ENCODE results near the gene POLE.
A peak's percentile ranks its signal among the peaks of the same experiment; 100 is the strongest.
"Not testable (repeated sequence)": the region's sequence is repeated elsewhere in the genome, so short reads cannot be mapped to it uniquely, and the experiment has no call there.

The POLE gene

DNA sequence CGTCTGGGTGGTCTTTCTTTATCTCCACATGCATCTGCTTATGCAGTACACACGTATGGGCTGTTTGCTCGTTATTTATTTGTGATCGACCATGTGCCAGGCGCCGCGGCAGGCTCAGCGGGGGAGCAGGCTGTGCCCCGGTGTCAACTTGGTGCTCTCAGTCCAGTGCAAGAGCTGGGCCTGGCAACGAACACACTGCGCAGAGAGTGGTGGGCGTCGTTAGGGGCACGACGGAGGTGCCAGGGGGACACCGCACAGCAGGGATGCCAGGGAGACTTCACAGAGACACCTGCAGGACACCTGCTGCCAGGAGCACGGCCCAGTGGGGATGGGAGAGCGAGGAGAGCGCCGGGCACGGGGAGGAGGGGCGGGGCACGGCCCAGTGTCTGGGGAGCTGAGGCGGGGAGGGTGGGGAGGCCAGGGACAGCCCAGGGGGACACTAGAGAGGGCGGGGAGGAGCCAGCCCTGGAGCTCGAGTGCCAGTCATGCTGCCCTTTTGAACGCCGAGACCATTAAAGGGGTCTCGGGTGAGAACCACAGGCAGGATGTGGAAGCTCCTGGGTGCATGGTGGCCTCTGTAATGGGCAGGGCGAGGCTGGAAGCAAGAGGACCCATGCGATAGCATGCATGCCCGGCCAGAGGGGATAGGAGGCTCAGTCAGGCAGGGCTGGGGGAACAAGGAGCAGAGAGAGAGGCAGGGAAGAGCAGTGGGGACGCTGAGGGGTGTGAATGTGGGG lies 76.1 kb downstream of the POLE start:
- DNase-seq, result no peak

DNA sequence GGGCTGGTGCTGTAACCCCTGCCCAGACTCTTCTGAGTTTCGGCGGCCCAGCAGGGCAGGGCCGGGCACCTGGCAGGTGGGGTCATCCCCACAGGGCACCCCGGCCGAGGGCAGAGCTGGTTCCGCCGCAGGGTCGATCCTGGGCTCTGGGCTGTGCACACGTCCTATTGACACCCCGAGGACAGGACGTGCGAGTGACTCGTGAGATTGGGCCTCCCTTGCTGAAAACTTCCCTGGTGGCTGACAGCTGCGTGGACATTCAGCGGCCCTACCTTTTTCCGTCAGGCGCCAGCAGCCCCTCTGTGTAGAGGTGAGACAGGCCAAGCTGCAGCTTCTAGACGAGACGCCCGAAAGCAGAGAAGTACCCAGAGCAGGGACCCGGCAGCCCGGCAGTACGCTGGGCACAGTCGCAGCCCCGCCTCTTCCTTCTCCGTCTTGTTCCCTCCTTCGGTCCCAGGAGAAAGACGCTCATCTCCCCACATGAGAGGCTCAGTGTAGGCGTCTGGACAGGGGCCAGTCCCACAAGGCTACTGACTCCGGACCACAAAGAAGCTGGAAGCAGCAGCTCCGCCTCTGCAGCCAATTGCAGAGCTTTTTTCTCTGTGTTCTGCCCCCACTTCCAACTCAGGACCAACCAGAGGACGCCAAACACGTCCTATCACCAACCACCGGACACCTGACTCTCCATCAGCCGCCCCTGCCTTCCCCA lies 76.9 kb downstream of the POLE start, which contains the start of gene LRCOL1:
TSS of gene LRCOL1 (minus strand) at position 532 of the 709 bp plus-strand sequence. CDS start 4,331 bp downstream, outside the sequence.
- DNase-seq, result no peak

DNA sequence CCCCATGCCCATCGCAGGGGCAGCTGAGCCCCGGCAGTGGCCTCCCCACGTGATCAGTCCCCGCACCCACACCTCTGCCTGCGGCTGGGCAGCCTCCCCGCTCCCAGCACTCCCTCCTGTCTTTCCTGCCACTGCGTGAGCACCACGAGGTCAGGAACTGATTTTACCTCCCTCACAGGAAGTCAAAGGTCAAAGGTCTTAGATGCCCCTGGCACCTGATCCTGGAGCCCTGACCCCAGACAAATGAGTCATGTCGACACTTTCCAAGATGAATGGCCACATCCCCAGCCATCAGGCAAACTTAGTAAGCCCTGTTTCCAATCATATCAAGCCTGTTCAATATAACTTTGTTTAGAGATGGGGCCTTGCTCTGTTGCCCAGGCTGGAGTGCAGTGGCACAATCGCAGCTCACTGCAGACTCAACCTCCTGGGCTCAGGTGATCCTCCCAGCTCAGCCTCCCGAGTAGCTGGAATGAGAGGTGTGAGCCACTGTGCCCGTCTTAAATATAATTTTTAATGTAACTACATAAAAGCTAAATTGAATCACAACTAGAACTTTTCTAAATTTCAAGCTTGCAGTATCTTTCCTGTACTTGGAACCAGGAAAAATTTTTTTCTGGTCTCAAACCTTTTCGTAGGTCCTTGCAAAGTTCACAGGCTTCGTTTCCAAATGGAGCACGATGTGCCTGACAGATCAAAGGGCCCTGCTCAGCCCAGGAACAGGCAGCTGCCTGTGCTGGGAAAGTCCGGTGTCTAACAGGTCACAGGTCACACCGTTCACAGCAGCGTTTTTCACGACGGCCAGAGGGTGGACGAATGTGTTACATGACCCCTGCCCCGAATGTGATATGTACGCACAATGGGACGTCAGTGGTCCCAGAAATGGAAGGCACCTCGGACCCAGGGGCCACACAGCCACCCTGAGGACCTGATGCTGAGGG lies 78.6 kb downstream of the POLE start:
- DNase-seq, result no peak

DNA sequence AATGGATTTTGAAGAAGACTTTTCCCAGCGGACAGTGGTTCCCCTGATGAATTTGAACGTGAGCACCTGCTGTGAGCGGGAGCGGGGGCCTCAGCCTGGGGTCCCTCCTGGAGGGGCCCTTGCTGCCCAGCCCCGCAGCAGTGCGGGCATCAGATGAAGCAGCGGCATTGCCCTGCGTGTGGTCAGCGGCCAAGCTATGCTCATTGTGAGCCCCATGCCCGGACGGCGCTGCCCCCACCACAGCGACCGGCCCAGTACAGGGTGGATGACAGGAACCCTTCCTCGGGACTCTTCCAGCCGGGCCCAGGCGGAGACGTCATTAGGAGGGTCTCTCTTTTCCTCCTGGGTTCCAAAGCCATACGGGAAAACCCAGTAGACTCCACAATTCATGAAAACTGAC lies 80.2 kb downstream of the POLE start:
- DNase-seq, result no peak

DNA sequence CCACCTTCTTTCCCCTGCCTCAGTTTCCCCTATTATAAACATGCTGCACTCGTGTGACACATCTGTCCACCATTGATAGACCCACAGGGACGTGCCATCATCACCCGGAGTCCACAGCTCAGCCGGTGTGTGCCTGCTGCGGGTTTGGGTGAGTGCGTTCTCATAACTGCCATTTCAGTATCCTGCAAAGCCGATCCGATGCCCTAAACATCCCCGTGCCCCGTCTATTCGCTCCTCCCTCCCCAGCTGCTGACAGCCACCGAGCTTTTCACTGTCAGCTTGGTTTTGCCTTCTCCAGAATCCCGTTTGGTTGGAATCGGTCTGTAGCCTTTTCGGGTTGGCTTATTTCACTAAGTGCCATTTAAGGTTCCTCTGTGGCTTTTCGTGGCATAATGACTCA lies 80.7 kb downstream of the POLE start:
- no peak for DNase-seq

DNA sequence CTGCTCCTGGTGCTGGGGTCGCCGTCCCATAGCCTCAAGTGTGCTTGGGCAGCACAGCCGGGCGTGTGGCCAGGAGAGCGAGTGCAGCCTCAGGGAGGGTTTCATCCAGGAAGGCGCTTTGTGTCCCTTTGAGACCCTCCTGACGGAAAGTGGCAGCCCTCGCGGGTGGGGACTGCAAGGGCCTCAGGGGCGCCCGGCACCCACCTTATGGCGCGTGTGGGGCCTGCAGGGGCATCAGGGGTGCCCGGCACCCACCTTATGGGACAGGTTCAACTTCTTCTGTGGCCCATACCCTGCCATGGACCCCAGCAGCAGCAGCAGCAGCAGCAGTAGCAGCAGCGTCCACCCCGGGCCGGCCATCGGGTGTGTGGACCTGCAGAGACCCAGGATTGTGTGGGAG lies 81.2 kb downstream of the POLE start:
- no peak for DNase-seq

DNA sequence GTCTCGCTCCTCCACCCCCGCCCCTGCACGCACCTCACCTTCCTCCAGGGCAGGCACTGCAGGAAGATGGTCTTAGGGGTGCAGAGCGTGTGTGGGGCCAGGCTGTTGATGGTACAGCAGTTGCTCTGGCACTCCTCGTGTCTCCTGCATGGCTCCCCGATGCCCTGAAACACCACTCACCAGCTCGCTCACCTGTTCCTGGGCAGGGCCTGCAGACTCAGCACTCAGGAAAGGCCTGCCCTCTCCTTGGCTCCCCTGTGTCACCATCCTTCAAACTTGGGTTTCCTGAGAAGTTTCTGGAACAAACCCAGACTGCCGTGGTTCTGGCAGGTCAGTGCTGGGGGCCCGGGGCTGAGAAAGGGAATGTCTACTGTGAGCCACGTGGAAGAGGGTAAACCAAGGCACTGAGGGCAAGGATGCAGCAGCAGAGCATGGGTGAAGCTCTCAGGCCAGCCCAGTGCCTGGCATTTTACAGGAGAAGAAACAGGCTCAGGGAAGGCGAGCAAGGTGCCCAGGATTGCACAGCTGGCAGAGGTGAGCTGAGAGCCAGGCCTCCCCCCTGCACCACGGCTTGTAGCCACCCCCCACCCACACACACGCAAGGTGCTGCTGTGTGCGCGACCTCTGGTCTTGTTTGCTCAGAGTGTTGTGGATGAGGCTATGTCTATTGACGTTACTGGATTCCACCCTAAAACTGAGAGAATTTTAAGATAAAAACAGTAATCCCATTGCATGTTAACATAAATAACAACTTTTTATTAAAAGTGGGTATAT lies 82.3 kb downstream of the POLE start:
- DNase-seq, result no peak

DNA sequence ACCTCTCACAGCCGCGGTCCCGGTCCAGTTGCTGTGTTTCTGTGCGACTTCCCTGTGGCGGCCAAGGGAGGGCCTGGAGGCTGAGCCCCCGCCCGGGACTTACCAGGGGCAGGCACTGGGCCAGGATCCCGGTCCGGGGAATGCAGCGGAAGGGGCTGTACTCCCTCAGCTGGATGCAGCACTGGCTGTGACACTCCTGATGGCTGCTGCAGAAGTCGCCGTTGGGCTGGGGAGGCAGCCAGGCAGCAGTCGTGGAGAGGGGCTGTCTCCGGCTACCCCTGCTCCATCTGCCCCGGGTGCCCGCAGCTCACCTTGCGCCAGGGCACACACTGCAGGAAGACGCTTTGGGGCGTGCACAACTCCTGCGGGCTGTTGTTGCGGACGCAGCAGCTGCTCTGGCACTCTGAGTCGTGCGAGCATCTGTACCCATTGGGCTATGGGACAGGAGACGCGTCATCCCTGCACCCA lies 83.0 kb downstream of the POLE start:
- DNase-seq, result no peak

DNA sequence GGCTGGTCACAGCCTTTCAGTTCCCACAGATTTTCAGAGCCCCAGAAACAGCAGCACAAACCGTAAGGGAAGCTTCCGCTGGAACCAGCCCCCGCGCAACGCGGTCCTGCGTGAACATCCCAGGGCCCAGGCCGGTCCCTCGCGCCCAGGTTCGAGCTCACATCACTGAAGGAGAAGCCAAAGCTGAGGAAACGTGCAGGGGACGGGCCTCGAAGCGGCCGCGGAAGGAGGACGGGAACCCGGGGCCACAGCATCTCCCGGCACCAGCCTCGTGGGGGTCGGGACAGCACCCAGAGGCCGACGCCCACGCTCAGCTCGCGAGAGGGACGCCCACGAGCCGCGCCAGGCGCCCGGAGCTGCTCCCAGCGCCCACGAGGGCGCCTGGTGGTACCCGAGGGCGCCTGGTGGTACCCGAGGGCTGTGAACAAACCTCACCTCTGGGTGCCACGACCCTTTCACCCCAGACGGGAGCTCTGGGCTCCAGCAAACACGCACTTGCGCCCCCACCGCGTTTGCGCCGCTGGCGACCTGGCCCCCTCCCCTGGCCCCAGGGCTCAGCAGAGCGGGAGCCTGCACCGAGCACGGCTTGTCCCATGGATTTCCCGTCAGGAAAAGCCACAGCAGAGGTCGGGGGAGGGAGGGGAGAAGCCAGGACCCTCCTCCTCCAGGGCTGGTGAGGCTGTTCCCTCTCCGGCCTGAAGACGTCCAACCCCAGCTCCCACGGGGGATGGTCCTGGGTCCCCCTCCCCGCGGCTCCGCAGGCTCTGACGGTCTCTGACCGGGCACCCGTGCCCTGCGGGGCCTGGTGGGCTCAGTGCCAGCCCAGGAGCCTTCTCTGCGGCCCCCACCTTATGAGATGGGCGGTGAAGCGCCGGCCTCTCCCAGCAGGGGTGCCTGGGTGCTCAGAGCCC lies 83.6 kb downstream of the POLE start:
- DNase-seq, result no peak

DNA sequence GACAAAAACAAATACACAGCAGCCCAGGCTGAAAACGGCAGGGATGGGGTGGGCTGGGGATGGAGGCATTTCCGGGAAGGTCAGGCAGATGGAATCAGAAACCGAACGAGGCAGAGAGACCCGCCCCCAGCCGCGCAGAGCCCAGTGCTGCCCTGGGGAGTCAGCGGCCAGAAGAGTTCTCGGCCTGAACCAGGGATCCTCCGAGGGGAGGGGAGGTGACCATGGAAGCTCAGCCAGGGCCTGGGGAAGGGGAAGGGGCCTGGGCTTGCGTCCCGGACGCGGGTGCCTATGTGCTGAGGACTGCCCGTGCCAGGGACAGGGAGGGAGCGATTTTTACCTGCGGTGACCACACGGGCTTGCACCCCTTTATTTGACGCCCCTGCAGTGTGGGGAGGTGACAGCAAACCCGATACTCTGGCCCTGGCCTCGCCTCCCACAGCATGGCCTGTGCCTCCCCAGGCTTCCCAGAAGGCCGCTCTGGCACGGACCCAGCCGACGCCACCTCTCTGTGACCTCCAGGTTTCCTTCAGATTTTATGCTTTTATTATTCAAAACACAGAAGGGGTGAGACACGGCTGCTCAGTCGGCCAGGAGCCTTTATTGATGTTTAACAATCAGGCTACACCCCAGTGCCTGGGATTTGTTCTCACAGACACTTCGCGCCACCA lies 84.4 kb downstream of the POLE start:
- DNase-seq, result no peak

DNA sequence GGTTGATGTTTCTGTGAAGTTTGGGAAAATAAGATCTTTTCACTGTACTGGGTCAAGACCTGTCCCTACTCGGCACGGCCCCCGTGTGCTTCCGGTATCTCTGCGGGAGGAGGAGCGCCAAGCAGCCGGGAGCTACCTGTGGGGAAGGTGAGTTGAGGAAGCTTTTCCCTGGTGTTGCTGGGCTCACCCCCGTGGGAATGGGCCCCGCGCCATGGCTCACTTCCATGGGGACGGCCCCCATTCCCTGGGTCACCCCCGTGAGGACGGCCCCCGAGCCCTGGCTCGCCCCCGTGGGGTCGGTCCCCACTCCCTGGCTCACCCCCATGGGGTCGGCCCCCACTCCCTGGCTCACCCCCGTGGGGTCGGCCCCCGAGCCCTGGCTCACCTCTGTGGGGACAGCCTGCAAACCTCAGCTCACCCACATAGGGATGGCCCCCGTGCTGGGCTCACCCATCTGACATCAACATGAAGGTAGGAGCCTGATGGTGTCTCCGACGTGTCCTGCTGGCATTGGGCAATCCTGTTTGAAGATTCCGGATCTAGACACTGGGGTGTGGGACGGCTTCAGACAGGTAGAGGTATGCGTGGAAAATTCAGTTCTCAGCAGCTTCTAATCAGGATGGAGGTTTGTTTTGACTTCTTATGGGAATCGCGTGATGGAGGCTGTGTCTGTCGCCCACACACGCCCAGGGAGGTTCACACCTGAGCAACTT lies 85.8 kb downstream of the POLE start:
- DNase-seq, result no peak

DNA sequence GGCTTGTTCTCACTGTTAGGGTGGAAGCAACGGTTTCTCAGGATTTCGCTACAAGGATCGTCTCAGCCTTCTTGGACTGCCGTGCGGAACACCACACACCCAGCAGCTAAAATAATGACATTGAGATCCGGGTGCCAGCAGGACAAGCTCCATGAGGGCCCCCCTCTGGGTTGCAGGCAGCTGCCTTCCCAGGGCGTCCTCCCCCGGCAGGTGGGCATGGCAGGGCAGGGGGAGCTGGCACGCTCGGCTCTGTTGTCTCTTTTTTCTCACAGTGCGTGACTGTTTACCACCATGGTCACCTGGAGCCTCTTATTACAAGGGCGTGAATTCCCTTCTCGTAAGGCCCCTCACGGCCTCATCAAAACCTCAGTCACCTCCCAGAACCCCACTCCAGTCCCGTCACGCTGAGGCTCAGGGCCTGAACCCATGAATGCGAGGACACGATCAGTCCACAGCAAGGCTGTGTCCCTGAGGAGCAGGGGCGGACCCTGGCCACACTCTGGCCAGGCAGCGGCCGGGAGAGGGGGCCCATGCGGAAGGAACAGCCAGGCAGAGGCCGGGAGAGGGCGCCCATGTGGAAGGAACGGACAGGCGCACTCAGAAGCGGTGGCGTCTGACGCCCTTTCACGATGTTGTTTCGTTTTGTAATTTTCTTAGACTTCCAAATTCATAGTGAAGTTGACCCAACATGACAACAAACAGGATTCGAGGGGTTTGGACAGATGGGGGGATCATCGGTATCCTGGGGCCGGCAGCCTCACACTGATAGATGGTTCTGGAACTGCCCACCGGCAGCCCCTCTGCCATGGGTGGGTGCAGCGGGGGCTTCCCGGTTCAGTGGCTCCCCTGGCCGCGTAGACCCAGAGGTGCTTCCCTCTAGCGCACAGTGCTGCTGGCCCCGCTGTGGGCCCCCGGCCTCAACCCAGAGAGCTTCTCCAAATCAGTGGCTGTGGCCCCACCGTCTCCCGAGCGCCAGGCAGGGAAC lies 86.8 kb downstream of the POLE start:
- peak; percentile 22 for DNase-seq

DNA sequence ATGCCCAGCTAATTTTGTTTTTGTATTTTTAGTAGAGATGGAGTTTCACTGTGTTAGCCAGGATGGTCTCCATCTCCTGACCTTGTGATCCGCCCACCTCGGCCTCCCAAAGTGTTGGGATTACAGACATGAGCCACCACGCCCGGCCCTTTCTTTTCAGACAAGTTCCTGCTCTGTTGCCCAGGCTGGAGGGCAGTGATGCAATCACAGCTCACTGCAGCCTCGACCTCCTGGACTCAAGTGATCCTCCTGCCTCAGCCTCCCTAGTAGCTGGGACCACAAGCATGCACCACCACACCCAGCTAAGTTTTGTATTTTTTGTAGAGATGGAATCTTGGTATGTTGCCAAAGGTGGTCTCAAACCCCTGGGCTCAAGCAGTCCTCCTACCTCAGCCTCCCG lies 87.6 kb downstream of the POLE start:
- not testable (repeated sequence) for DNase-seq

DNA sequence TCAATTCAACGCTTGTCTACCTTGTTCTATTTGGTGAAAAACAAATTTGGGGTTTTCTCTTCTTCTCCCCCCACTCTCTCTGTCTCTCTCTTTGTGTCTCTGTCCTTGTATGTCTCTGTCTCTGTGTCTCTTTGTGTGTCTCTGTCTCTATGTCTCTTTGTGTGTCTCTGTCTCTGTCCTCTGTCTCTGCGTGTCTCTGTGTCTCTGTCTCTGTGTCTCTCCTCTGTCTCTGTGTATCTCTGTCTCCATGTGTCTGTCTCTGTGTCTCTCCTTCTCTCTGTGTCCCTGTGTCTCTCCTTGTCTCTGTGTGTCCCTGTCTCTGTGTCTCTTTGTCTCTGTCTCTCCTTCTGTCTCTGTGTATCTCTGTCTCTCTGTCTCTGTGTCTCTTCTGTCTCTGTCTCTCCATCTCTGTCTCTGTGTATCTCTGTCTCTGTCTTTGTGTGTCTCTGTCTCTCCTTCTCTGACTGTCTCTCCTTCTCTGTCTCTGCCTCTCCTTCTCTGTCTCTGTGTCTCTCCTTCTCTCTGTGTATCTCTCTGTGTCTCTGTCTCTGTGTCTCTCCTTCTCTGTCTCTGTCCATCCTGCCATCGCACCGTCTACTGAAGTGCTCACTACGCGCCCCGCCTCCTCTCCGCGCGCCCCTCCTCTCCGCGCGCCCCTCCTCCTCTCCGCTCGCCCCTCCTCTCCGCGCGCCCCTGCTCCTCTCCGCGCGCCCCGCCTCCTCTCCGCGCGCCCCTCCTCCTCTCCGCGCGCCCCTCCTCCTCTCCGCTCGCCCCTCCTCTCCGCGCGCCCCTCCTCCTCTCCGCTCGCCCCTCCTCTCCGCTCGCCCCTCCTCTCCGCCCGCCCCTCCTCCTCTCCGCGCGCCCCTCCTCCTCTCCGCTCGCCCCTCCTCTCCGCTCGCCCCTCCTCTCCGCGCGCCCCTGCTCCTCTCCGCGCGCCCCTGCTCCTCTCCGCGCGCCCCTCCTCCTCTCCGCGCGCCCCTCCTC lies 89.5 kb downstream of the POLE start:
- peak; percentile 35 for DNase-seq

DNA sequence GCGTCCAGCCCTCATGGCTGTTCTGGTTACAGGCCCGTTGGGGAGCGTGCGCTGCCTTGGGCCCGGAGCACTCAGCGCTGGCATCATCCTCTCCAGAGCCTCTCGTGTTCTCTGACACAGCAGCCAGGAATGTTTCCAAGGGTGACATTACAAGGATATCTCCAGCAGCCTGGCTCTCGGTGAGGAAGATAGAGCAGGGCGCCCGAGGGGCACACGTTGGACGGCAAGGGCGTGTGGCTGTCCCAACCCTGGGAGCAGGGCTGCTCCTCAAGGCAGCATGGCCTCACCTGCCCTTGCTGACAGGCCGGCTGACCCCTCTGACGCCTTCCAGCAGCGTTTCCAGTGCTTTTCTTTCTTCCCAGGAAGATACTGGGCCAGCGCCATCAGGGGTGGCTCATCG lies 91.1 kb downstream of the POLE start:
- DNase-seq, result no peak

DNA sequence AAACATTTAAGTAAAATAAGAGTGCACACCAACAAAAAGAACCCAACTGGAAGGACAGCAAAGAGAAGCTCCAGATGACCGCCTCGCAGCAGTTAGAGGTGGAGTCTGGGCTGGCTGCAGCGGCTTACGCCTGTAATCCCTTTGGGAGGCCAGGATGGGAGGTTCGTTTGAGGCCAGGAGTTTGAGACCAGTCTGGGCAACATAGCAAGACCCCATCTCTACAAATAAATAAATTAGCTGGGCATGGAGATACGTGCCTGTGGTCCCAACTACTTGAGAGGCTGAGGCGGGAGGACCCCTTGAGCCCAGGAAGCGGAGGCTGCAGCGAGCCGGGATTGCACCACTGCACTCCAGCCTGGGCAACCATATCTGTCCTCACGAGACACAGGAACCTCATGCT lies 92.0 kb downstream of the POLE start:
- DNase-seq, result no peak

DNA sequence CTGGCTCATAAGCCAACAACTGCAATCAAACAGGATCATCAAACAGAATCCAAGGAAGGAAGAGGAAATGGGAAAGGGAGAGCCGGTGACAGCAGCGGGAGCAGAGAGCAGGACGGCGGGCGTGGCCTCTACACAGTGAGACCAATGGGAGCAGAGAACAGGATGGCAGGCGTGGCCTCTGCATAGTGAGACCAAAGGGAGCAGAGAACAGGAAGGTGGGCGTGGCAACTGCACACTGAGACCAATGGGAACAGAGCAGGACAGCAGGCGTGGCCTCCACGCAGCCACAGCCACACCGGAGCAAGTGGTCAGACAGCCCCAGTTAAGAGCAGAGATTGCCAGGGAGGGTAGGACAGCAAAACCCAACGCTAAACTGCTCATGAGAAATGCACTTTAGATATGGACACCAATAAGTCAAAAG lies 93.2 kb downstream of the POLE start:
- no peak for DNase-seq

All from CD4-positive, alpha-beta T cell treated with Interleukin-4 for 4 hours (primary cell).